Gastroesophageal sphincter (tissue), 3 donors: ENCODE results near the gene BTRC.

Source experiments
- POLR2AphosphoS5 ChIP-seq: sonication (generic); formaldehyde crosslinking; IDR thresholded peaks from one replicate; pipeline ENCODE4 v1.6.1; 2017; ENCODE audit warnings: antibody characterized with exemption
- TF ChIP-seq, protein P1 (sequence below), 4 experiments: fragments of 200-600 bp in 2 of 4; fragments of 450-650 bp in 2 of 4; sonication (generic) in 1 of 4; IDR thresholded peaks; one replicate each; pipeline ENCODE4 v1.5.1; 2017 to 2019; ENCODE audit warnings: antibody characterized with exemption in 4 of 4, mild to moderate bottlenecking in 2 of 4, moderate library complexity in 2 of 4

DNA sequence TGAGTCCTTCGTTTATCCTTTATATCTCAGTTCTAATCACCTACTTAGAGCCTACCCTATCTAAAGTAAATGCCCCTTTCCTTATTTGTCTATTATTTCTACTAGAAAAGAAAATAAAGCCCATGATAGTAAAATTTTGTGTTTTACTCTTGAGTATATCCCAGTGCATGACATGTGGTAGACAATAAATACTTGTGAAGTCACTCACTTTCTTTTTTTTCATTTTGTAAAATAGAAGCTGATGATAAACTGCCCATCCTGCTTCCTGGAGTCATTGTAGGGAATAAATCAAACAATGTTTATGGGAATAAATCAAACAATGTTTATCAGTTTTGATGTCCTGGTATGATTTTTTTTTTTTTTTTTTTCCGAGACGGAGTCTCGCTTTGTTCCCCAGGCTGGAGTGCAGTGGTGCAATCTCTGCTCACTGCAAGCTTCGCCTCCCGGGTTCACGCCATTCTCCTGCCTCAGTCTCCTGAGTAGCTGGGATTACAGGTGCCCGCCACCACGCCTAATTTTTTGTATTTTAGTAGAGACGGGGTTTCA, 36.1 kb downstream of the BTRC start:
- TF ChIP-seq POLR2AphosphoS5 = no peak
- TF ChIP-seq, protein P1, sequence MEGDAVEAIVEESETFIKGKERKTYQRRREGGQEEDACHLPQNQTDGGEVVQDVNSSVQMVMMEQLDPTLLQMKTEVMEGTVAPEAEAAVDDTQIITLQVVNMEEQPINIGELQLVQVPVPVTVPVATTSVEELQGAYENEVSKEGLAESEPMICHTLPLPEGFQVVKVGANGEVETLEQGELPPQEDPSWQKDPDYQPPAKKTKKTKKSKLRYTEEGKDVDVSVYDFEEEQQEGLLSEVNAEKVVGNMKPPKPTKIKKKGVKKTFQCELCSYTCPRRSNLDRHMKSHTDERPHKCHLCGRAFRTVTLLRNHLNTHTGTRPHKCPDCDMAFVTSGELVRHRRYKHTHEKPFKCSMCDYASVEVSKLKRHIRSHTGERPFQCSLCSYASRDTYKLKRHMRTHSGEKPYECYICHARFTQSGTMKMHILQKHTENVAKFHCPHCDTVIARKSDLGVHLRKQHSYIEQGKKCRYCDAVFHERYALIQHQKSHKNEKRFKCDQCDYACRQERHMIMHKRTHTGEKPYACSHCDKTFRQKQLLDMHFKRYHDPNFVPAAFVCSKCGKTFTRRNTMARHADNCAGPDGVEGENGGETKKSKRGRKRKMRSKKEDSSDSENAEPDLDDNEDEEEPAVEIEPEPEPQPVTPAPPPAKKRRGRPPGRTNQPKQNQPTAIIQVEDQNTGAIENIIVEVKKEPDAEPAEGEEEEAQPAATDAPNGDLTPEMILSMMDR (IDR thresholded peaks at IDR 0.05) = no peak
